Karpas-422 (cell line): Measurements from ENCODE around the gene ELF1. TPM values are rescaled to one million over a fixed set of nuclear protein-coding genes. Genes with fewer than 3 reads are reported as not detected.

Experiments used
- DNase-seq: peaks from one replicate; pipeline ENCODE4 v3.0.0-alpha.2; 2015
- H2AFZ ChIP-seq: fragments of 200-600 bp; sonication (generic); 2 replicates; pipeline ENCODE4 v1.6.1; 2014; ENCODE audit warnings: antibody characterized with exemption, low read length, mixed read lengths
- H3K27ac ChIP-seq: fragments of 200-600 bp; sonication (generic); 2 replicates; pipeline ENCODE4 v1.5.1; 2014; ENCODE audit warnings: mild to moderate bottlenecking, low read length, moderate library complexity
- H3K27me3 ChIP-seq: fragments of 200-600 bp; sonication (generic); 2 replicates; pipeline ENCODE4 v1.6.1; 2014; ENCODE audit warnings: low read length, mixed read lengths
- H3K36me3 ChIP-seq: fragments of 200-600 bp; sonication (generic); 2 replicates; pipeline ENCODE4 v1.6.1; 2014; ENCODE audit warnings: low read length, mixed read lengths; ENCODE audit not compliant: insufficient read depth
- H3K4me1 ChIP-seq: fragments of 200-600 bp; sonication (generic); 2 replicates; pipeline ENCODE4 v1.6.1; 2014; ENCODE audit warnings: mild to moderate bottlenecking, low read length, mixed read lengths
- H3K4me2 ChIP-seq: fragments of 200-600 bp; sonication (generic); 2 replicates; pipeline ENCODE4 v1.6.1; 2014; ENCODE audit warnings: low read length, low read depth, mild to moderate bottlenecking; ENCODE audit not compliant: poor library complexity, severe bottlenecking
- H3K4me3 ChIP-seq: fragments of 200-600 bp; sonication (generic); 2 replicates; pipeline ENCODE4 v1.5.1; 2014; ENCODE audit warnings: mild to moderate bottlenecking, antibody characterized with exemption, low read length, mixed read lengths
- H3K79me2 ChIP-seq: fragments of 200-600 bp; sonication (generic); 2 replicates; pipeline ENCODE4 v1.6.1; 2014; ENCODE audit warnings: mild to moderate bottlenecking, low read length, mixed read lengths
- H3K9ac ChIP-seq: fragments of 200-600 bp; sonication (generic); 2 replicates; pipeline ENCODE4 v1.6.0; 2014; ENCODE audit warnings: low read length
- H3K9me2 ChIP-seq: fragments of 200-600 bp; sonication (generic), shearing (Covaris generic); replicated peaks from 2 replicates; pipeline ENCODE4 v1.6.0; 2014; ENCODE audit warnings: mild to moderate bottlenecking, low read length, moderate library complexity; ENCODE audit not compliant: insufficient read depth
- H3K9me3 ChIP-seq: fragments of 300-700, 200-600 bp; sonication (generic); 2 replicates; pipeline ENCODE4 v1.6.1; 2014; ENCODE audit warnings: low read length, mixed read lengths
- H4K20me1 ChIP-seq: fragments of 200-600 bp; sonication (generic); 2 replicates; pipeline ENCODE4 v1.6.1; 2014; ENCODE audit warnings: mild to moderate bottlenecking, antibody characterized with exemption, low read length, low read depth; ENCODE audit not compliant: insufficient read depth
- total RNA-seq: library from RNA; depleted of rRNA; stranded (reverse); fragments of >200 nt; shearing (Covaris generic); gene quantifications from 2 replicates; pipeline ENCODE4 v1.2.3, GENCODE V29; 2014; ENCODE audit warnings: low replicate concordance

Gene ELF1
- total RNA-seq, 1 experiment from 2014 or later, result 84.0 TPM

GRCh38 chr13:41059456-41060081 lies 40.5 kb upstream of the ELF1 start:
- peak; percentile 45 for DNase-seq
- no peak overlapping the region for H3K27ac ChIP-seq
- peak overlapping the region; percentile 83 for H3K4me3 ChIP-seq
- peak overlapping the region; percentile 89 for H2AFZ ChIP-seq
- H4K20me1 ChIP-seq, result no peaks in the 10 kb centered on the region
- H3K9me2 ChIP-seq, result no peaks in the 10 kb centered on the region
- H3K9ac ChIP-seq, result peak overlapping the region; percentile 76
- H3K4me2 ChIP-seq, result peak overlapping the region; percentile 88
- no peaks in the 10 kb centered on the region for H3K9me3 ChIP-seq
- peaks cover 26% of the 10 kb centered on the region for H3K79me2 ChIP-seq
- H3K27me3 ChIP-seq, result no peaks in the 10 kb centered on the region
- H3K36me3 ChIP-seq, result peaks cover 6% of the 10 kb centered on the region; the same call in 1 of the 2 replicates
- peaks cover 37% of the 10 kb centered on the region for H3K4me1 ChIP-seq

DNA sequence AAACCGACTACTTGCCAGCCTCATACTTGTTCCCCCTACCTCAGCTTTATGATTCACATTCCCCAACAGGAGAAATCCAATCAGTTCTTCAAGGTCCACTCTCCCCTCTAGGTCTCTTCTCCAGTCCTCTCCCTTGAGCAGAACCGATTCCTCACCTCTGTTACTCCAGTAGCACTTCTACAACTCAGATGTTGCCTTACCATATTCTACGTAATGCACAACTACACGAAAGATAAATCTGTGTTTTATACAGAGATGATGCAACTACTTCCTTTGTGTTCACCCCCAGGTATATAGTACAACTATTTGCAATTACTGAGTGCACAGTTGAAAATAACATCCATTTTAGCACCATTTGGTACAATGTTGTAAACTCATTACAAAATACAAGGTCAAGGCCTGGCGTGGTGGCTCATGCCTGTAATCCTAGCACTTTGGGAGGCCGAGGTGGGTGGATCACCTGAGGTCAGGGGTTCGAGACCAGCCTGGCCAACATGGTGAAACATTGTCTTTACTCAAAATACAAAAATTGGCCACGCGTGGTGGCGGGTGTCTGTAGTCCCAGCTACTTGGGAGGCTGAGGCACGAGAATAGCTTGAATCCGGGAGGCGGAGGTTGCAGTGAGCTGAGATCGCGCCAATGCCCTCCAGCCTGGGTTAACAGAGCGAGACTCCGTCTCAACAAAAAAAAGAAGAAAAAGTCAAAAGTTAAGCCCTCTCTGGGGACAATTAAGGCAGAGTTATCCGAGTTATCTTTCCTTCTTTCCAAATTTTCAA lies 39.4 kb upstream of the ELF1 start:
- Histone ChIP-seq H3K27me3 (no peaks in the 10 kb centered on the region), H3K36me3 (no peaks in the 10 kb centered on the region), H4K20me1 (no peaks in the 10 kb centered on the region), H3K9ac (no peak overlapping the region), H3K4me3 (no peak overlapping the region), H2AFZ (no peak overlapping the region), H3K4me2 (no peak overlapping the region), H3K9me2 (no peaks in the 10 kb centered on the region), H3K4me1 (peaks cover 39% of the 10 kb centered on the region), H3K79me2 (peaks cover 15% of the 10 kb centered on the region), H3K9me3 (no peaks in the 10 kb centered on the region), H3K27ac (no peak overlapping the region)
- peak; percentile 41 for DNase-seq

- Histone ChIP-seq H3K36me3 (no peaks in the 10 kb centered on the region), H3K4me1 (peaks cover 29% of the 10 kb centered on the region), H4K20me1 (no peaks in the 10 kb centered on the region), H3K9me3 (no peaks in the 10 kb centered on the region), H3K27me3 (no peaks in the 10 kb centered on the region), H3K4me2 (no peak overlapping the region), H3K27ac (no peak overlapping the region), H2AFZ (no peak overlapping the region), H3K9me2 (no peaks in the 10 kb centered on the region), H3K9ac (no peak overlapping the region), H3K79me2 (peaks cover 1% of the 10 kb centered on the region; the same call in 1 of the 2 replicates), H3K4me3 (no peak overlapping the region)
- DNase-seq, result peak; percentile 29
Observed at GRCh38 chr13:41056826-41057711, 38.0 kb upstream of the ELF1 start.

- H4K20me1 ChIP-seq, result no peaks in the 10 kb centered on the region
- H3K4me1 ChIP-seq, result peaks cover 28% of the 10 kb centered on the region
- H3K36me3 ChIP-seq, result no peaks in the 10 kb centered on the region
- H3K27ac ChIP-seq, result no peak overlapping the region
- no peaks in the 10 kb centered on the region for H3K9me3 ChIP-seq
- DNase-seq, result no peak
- H2AFZ ChIP-seq, result no peak overlapping the region
- no peaks in the 10 kb centered on the region for H3K27me3 ChIP-seq
- H3K9me2 ChIP-seq, result no peaks in the 10 kb centered on the region
- no peak overlapping the region for H3K9ac ChIP-seq
- no peak overlapping the region for H3K4me2 ChIP-seq
- no peaks in the 10 kb centered on the region for H3K79me2 ChIP-seq
- no peak overlapping the region for H3K4me3 ChIP-seq
Observed at GRCh38 chr13:41056194-41056593, 37.1 kb upstream of the ELF1 start.

GRCh38 chr13:41054919-41055619 lies 36.0 kb upstream of the ELF1 start:
- Histone ChIP-seq H3K4me1 (peaks cover 28% of the 10 kb centered on the region), H2AFZ (0 out of 2 replicates have a peak overlapping the region, but pooled peaks have one; percentile 23), H3K9ac (no peak overlapping the region)

GRCh38 chr13:41054212-41054877 lies 35.2 kb upstream of the ELF1 start:
- Histone ChIP-seq H3K4me3 (no peak overlapping the region; the same call in 1 of the 2 replicates), H3K9ac (no peak overlapping the region), H3K9me3 (no peaks in the 10 kb centered on the region), H3K4me1 (peaks cover 22% of the 10 kb centered on the region), H3K27ac (no peak overlapping the region), H3K4me2 (peak overlapping the region; percentile 51), H3K36me3 (no peaks in the 10 kb centered on the region), H3K27me3 (no peaks in the 10 kb centered on the region), H2AFZ (0 out of 2 replicates have a peak overlapping the region, but pooled peaks have one; percentile 23), H4K20me1 (no peaks in the 10 kb centered on the region), H3K79me2 (no peaks in the 10 kb centered on the region), H3K9me2 (no peaks in the 10 kb centered on the region)
- peak; percentile 85 for DNase-seq

More at GRCh38 chr13:41054919-41055619, 36.0 kb upstream of the ELF1 start:
- no peaks in the 10 kb centered on the region for H3K36me3 ChIP-seq
- H3K9me3 ChIP-seq, result no peaks in the 10 kb centered on the region
- no peaks in the 10 kb centered on the region for H3K9me2 ChIP-seq
- no peaks in the 10 kb centered on the region for H4K20me1 ChIP-seq
- H3K27me3 ChIP-seq, result no peaks in the 10 kb centered on the region
- peak overlapping the region; percentile 51 for H3K4me2 ChIP-seq
- H3K79me2 ChIP-seq, result no peaks in the 10 kb centered on the region
- peak; percentile 49 for DNase-seq
- H3K4me3 ChIP-seq, result no peak overlapping the region; the same call in 1 of the 2 replicates
- H3K27ac ChIP-seq, result no peak overlapping the region

DNA sequence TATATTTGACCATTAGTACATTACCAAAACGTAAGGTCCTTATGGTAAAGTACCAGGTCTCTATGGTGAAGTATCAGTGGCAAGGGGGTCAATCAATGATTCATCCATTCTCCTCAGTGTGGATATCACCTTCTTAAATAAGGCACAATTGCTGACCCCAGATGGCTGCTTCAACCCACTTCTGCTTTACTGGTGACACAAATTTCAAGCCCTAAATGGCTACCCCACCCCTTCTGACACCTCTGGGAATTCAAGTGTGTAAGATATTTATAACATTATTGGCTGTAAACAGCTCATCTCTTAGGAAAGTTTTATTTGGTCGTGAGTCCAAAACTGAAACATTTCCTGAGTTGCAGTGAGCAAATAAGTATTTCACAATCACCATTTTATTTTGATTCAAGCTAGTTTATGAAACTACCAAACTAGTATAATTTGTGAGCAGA lies 34.3 kb upstream of the ELF1 start:
- no peak overlapping the region for H2AFZ ChIP-seq
- H3K79me2 ChIP-seq, result no peaks in the 10 kb centered on the region
- DNase-seq, result no peak
- H3K36me3 ChIP-seq, result no peaks in the 10 kb centered on the region
- no peaks in the 10 kb centered on the region for H3K9me2 ChIP-seq
- no peak overlapping the region for H3K27ac ChIP-seq
- H3K9ac ChIP-seq, result no peak overlapping the region
- no peaks in the 10 kb centered on the region for H3K9me3 ChIP-seq
- peaks cover 21% of the 10 kb centered on the region for H3K4me1 ChIP-seq
- no peaks in the 10 kb centered on the region for H4K20me1 ChIP-seq
- no peak overlapping the region for H3K4me3 ChIP-seq
- no peaks in the 10 kb centered on the region for H3K27me3 ChIP-seq
- peak overlapping the region; percentile 51 for H3K4me2 ChIP-seq
